Sigmoid colon (tissue), 7 donors: ENCODE results near the gene SPC24. TPM values are rescaled to one million over a fixed set of nuclear protein-coding genes. Genes with fewer than 3 reads are reported as not detected.
A peak's percentile ranks its signal among the peaks of the same experiment; 100 is the strongest.

Source experiments
- DNase-seq: peaks from one replicate; pipeline ENCODE4 v3.0.0-alpha.2; 2019
- H3K27ac ChIP-seq, 4 donors: fragments of 200-600 bp; sonication (generic); one replicate each; pipeline ENCODE4 v1.5.1; 2016 to 2019; ENCODE audit warnings: mild to moderate bottlenecking in 1 of 4
- H3K27me3 ChIP-seq, 3 donors: fragments of 200-600 bp; sonication (generic); one replicate each; pipeline ENCODE4 v1.5.1; 2019; ENCODE audit warnings: mild to moderate bottlenecking in 1 of 3
- H3K36me3 ChIP-seq, 4 donors: fragments of 200-600 bp; sonication (generic); one replicate each; pipeline ENCODE4 v1.5.1; 2016 to 2019
- H3K4me1 ChIP-seq, 4 donors: fragments of 200-600 bp; sonication (generic); one replicate each; pipeline ENCODE4 v1.5.1; 2017 to 2019
- H3K4me3 ChIP-seq, 4 donors: fragments of 200-600 bp; sonication (generic); one replicate each; pipeline ENCODE4 v1.5.1; 2017 to 2019; ENCODE audit warnings: mild to moderate bottlenecking in 2 of 4, moderate library complexity in 1 of 4
- H3K9me3 ChIP-seq, 4 donors: fragments of 200-600 bp in 3 of 4; sonication (generic) in 3 of 4; one replicate each; pipeline versions ENCODE4 v1.5.1 to v1.6.1; 2013 to 2019
- CTCF ChIP-seq, 4 experiments: fragments of 450-650 bp in 3 of 4; fragments of 200-600 bp in 1 of 4; IDR thresholded peaks; one replicate each; pipeline ENCODE4 v1.5.1; 2016 to 2019; ENCODE audit warnings: antibody characterized with exemption in 4 of 4, mild to moderate bottlenecking in 3 of 4, moderate library complexity in 2 of 4
- EP300 ChIP-seq, 4 donors: sonication (generic); formaldehyde crosslinking; IDR thresholded peaks; one replicate each; pipeline ENCODE4 v1.6.1; 2017; ENCODE audit warnings: antibody characterized with exemption in 4 of 4
- POLR2A ChIP-seq, 2 donors: fragments of 450-650 bp; IDR thresholded peaks; one replicate each; pipeline ENCODE4 v1.6.1; 2016; ENCODE audit warnings: antibody characterized with exemption in 2 of 2, mild to moderate bottlenecking in 2 of 2, moderate library complexity in 2 of 2
- POLR2AphosphoS5 ChIP-seq, 4 donors: sonication (generic); formaldehyde crosslinking; IDR thresholded peaks; one replicate each; pipeline ENCODE4 v1.6.1; 2017; ENCODE audit warnings: antibody characterized with exemption in 4 of 4
- WGBS, 2 donors: extraction: QIAGEN DNeasy Blood & Tissue Kit; methylation state at CpG; one replicate each; pipeline ENCODE4 v1.1.7; 2013; 5-methylcytosine and 5-hydroxymethylcytosine counted together
- intact Hi-C: fragments of 100-400 bp; cut with DNase I; formaldehyde crosslinking; loops from one replicate; pipeline ENCODE4 v1.15.1; 2023
- polyA plus RNA-seq, 3 donors: library from polyadenylated mRNA; stranded (reverse); fragments of 200-250 nt; gene quantifications; one replicate each; pipeline ENCODE4 v1.2.3, GENCODE V29; 2013
- total RNA-seq, 4 donors: library from RNA; depleted of rRNA; stranded (reverse); fragments of >200 nt; gene quantifications; one replicate each; pipeline ENCODE4 v1.1.0, GENCODE V29; 2016
- donor health status: healthy with polysubstance abuse.
- donor health status: Bipolar disorder and iron deficiency.
- donor health status: healthy.

SPC24 gene
- total and polyA plus RNA-seq, 7 donors = 0.99 to 13.0 (median 2.1) TPM

DNA sequence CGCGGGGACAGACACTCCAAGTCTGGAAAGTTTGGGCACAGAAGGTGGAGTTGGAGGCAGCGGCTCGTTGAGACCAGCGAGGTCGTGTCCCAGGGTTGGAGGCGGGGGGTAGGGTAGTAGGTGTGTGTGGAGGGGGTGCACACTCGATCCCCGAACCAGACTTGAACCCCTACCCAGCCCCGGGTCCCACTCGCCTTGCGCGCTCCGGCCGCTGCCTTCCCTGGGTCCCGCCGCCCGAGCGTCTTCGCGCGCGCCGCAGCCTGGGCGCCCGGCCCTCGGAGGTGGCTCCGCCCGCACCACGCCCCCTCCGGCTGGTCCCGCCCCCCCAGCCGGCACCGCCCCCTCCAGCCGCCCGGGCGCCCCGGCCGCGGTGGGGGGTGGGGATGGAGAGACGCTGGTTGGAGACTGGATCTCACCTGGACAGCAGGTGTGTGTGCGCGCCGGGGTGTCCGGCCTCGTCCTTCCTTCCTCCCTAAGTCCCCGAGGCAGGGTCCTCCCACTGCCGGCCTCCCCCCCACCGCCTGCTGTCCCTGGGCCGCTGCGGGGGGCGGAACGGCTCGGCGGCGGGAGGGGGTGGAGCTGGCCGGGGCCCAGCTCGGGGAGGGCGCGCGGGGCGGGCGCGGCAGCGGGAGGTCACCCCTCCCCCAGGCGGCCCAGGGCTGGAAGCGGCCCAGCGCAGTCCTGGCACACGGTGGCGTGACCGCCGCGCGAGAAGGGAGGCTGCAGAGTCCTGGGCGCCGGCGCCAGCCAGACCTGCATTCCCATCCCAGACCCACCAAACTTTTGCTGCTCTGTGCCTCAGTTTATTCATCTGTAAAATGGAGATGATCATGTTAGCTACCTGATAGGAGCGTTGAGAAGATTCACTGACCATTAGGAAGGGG, 42.0 kb upstream of the SPC24 start, which contains the start of gene KANK2:
TSS of gene KANK2 (minus strand) at position 255 of the 884 bp plus-strand sequence. CDS start 3,034 bp downstream, outside the sequence.
- no peaks in the 10 kb centered on the region for H3K9me3 ChIP-seq
- peak within 1 kb of the TSS; percentile 52 to 85 (median 74) for H3K4me3 ChIP-seq
- peak within 1 kb of the TSS; percentile 91 to 98 (median 94) for H3K27ac ChIP-seq
- DNase-seq = peak; percentile 94
- intact Hi-C loops = no loop called here
- peaks cover 0 to 64% (median 51%) of the 10 kb centered on the region in 4 donors for H3K4me1 ChIP-seq
- peaks cover 13 to 28% (median 17%) of the 10 kb centered on the region in 4 donors for H3K36me3 ChIP-seq
- TF ChIP-seq EP300 (IDR thresholded peaks at IDR 0.05) (peak in 2 of 4 donors; percentile 7 to 16), CTCF (IDR thresholded peaks at IDR 0.05) (no peak), POLR2AphosphoS5 (IDR thresholded peaks at IDR 0.05) (peak; percentile 92 to 97 (median 95)), POLR2A (IDR thresholded peaks at IDR 0.05) (peak; percentile 83 to 87)
- no peaks in the 10 kb centered on the region for H3K27me3 ChIP-seq
- 1% methylated on average over 78 of the region's 78 CpGs for WGBS, 2 donors

DNA sequence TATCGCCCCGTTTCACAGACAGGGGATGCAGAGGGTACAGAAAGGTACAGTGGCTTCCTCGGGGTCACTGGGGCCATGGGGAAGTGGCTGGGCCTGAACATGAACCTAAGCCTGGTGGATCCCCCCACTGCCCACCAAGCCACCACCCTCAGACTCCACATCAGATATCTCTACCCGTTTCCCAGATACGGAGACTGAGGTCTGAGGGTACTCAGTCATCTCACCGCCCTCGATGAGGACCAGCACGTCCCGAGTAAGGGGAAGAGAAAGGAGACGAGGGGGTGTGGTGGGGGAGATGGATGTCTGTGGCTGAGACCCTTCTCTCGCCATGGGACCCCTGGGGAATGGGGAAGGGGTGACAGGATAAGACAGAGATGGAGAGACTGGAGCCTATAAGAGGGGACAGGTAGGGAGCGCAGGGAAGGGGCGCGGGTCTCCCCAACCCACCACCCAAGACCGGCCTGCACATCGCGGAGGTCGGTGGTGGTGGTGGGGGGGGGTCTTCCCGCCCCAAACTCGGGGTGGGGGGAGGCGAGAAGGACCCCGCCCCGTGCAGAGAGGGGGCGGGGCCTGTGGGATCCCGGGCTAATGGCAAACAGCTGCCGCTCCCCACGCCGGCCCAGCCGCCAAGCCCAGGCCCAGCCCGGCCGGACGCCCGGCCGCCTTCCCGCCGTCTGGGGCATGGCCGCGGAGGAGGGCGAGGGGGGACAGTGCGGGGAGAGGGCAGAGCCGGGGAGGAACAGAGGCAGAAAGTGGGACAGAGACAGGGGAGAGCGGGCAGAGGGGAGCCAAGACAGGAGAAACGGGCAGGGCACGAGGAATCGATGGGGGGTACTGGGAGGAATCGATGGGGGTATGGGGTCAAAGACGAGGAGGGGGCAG, 41.1 kb upstream of the SPC24 start:
- 14 to 20% methylated on average over 47 of the region's 47 CpGs for WGBS, 2 donors
- Histone ChIP-seq H3K27ac (peak overlapping the region; percentile 91 to 98 (median 94)), H3K4me1 (peaks cover 0 to 64% (median 55%) of the 10 kb centered on the region in 4 donors), H3K36me3 (peaks cover 13 to 37% (median 23%) of the 10 kb centered on the region in 4 donors), H3K4me3 (peak overlapping the region; percentile 52 to 85 (median 74)), H3K9me3 (no peaks in the 10 kb centered on the region), H3K27me3 (no peaks in the 10 kb centered on the region)
- TF ChIP-seq EP300 (IDR thresholded peaks at IDR 0.05) (no peak), CTCF (IDR thresholded peaks at IDR 0.05) (no peak), POLR2AphosphoS5 (IDR thresholded peaks at IDR 0.05) (no peak), POLR2A (IDR thresholded peaks at IDR 0.05) (no peak)
- peak; percentile 78 for DNase-seq
- intact Hi-C loops = no loop called here

DNA sequence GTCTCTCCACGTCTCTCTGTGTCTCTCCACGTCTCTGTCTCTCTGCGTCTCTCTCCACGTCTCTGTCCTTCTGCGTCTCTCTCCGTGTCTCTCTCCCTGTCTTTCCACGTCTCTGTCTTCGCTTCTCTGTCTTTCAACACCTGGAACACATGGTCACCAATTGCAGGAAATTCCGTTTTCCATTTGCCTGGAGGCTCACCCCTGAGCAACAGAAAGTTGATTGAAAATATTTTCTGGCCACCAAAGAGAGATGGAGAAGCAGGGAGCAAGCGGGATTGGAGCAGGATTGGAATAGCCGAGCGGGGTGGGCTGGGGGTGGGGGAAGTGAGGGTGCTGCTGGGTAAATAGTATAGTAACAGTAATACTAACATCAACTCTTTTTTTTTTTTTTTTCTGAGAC, 40.1 kb upstream of the SPC24 start:
- WGBS, 2 donors = 71 to 84% methylated on average over 12 of the region's 12 CpGs
- intact Hi-C loops = loop anchor here (2.0 kb wide), 1 partner anchor 31 kb away; no protein-coding TSS in a partner anchor
- H3K4me1 ChIP-seq = peaks cover 0 to 72% (median 64%) of the 10 kb centered on the region in 4 donors

More for the DNA sequence above, 40.1 kb upstream of the SPC24 start:
- Histone ChIP-seq H3K36me3 (peaks cover 13 to 46% (median 26%) of the 10 kb centered on the region in 4 donors), H3K9me3 (no peaks in the 10 kb centered on the region), H3K4me3 (peak overlapping the region; percentile 52 to 85 (median 74)), H3K27ac (peak overlapping the region; percentile 91 to 98 (median 94)), H3K27me3 (no peaks in the 10 kb centered on the region)
- no peak for DNase-seq
- TF ChIP-seq EP300 (IDR thresholded peaks at IDR 0.05) (no peak), POLR2AphosphoS5 (IDR thresholded peaks at IDR 0.05) (no peak), POLR2A (IDR thresholded peaks at IDR 0.05) (no peak), CTCF (IDR thresholded peaks at IDR 0.05) (no peak)
